Islet of Langerhans (tissue), 1 donor: ENCODE measurements around the gene MGMT.

Source experiments
- FAIRE-seq: peaks from one replicate; lab custom pipeline; 2011; peaks lifted over from hg19 to GRCh38; lab: Jason Lieb, UNC

Gene MGMT

GRCh38 chr10:129655679-129656031 is 188.6 kb downstream of the MGMT start:
- FAIRE-seq, result no peak

- no peak for FAIRE-seq
Measured at GRCh38 chr10:129656642-129657041, 189.6 kb downstream of the MGMT start.

- FAIRE-seq, result no peak
Measured at GRCh38 chr10:129657297-129658017, 190.4 kb downstream of the MGMT start.

- no peak for FAIRE-seq
Measured at GRCh38 chr10:129658376-129659072, 191.5 kb downstream of the MGMT start.

GRCh38 chr10:129659508-129660268 is 192.6 kb downstream of the MGMT start:
- no peak for FAIRE-seq

- FAIRE-seq, result no peak
Measured at GRCh38 chr10:129660569-129660968, 193.5 kb downstream of the MGMT start.

- FAIRE-seq, result no peak
Measured at GRCh38 chr10:129662426-129662825, 195.4 kb downstream of the MGMT start.

GRCh38 chr10:129670124-129670523 is 203.1 kb downstream of the MGMT start:
- no peak for FAIRE-seq

GRCh38 chr10:129673292-129673691 is 206.3 kb downstream of the MGMT start:
- no peak for FAIRE-seq

- FAIRE-seq, result no peak
Measured at GRCh38 chr10:129675027-129675769, 208.2 kb downstream of the MGMT start.

- FAIRE-seq, result no peak
Measured at GRCh38 chr10:129676014-129676413, 209.0 kb downstream of the MGMT start.

GRCh38 chr10:129677377-129677927 is 210.4 kb downstream of the MGMT start:
- no peak for FAIRE-seq

- FAIRE-seq, result no peak
Measured at GRCh38 chr10:129678186-129678585, 211.1 kb downstream of the MGMT start.

- no peak for FAIRE-seq
Measured at GRCh38 chr10:129679207-129679606, 212.2 kb downstream of the MGMT start.

GRCh38 chr10:129680661-129681344 is 213.8 kb downstream of the MGMT start:
- FAIRE-seq, result no peak

GRCh38 chr10:129681856-129682255 is 214.8 kb downstream of the MGMT start:
- FAIRE-seq, result no peak

GRCh38 chr10:129683519-129683918 is 216.5 kb downstream of the MGMT start:
- no peak for FAIRE-seq

GRCh38 chr10:129683920-129684319 is 216.9 kb downstream of the MGMT start:
- no peak for FAIRE-seq

- no peak for FAIRE-seq
Measured at GRCh38 chr10:129685271-129685670, 218.2 kb downstream of the MGMT start.

GRCh38 chr10:129689671-129690071 is 222.6 kb downstream of the MGMT start:
- FAIRE-seq, result no peak

- no peak for FAIRE-seq
Measured at GRCh38 chr10:129690248-129691070, 223.4 kb downstream of the MGMT start.
